ENCODE measurements around the gene TOB2.

- TF ChIP-seq, protein P1, sequence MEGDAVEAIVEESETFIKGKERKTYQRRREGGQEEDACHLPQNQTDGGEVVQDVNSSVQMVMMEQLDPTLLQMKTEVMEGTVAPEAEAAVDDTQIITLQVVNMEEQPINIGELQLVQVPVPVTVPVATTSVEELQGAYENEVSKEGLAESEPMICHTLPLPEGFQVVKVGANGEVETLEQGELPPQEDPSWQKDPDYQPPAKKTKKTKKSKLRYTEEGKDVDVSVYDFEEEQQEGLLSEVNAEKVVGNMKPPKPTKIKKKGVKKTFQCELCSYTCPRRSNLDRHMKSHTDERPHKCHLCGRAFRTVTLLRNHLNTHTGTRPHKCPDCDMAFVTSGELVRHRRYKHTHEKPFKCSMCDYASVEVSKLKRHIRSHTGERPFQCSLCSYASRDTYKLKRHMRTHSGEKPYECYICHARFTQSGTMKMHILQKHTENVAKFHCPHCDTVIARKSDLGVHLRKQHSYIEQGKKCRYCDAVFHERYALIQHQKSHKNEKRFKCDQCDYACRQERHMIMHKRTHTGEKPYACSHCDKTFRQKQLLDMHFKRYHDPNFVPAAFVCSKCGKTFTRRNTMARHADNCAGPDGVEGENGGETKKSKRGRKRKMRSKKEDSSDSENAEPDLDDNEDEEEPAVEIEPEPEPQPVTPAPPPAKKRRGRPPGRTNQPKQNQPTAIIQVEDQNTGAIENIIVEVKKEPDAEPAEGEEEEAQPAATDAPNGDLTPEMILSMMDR (IDR thresholded peaks at IDR 0.05), result no peak
- TF ChIP-seq POLR2A (IDR thresholded peaks at IDR 0.05), result no peak
These were observed 47.7 kb downstream of the TOB2 start for GRCh38 chr22:41398921-41399320.
